Gastrocnemius medialis (tissue), 4 donors: ENCODE measurements around the gene ELOVL4. TPM values are rescaled to one million over a fixed set of nuclear protein-coding genes. Genes with fewer than 3 reads are reported as not detected.

Source experiments
- ATAC-seq, 2 donors: fragments of 150-250 bp; one replicate each; pipeline ENCODE4 v1.9.1; 2016
- DNase-seq, 2 donors: peaks; one replicate each; pipeline ENCODE4 v3.0.0-alpha.2; 2019
- H3K27ac ChIP-seq, 4 donors: fragments of 200-600 bp; sonication (generic); 1 replicate in 1 of 4; 2 replicates in 3 of 4; pipeline ENCODE4 v1.5.1; 2016 to 2018; ENCODE audit warnings: mild to moderate bottlenecking in 2 of 4, moderate library complexity in 1 of 4
- H3K27me3 ChIP-seq, 3 donors: fragments of 200-600 bp; sonication (generic) in 2 of 3; 1 replicate in 1 of 3; 2 replicates in 2 of 3; pipeline versions ENCODE4 v1.5.1 to v1.6.0; 2016 to 2019; ENCODE audit warnings: mild to moderate bottlenecking in 1 of 3, moderate library complexity in 1 of 3
- H3K36me3 ChIP-seq, 2 donors: fragments of 200-600 bp; sonication (generic) in 1 of 2; one replicate each; pipeline ENCODE4 v1.5.1; 2017 to 2018
- H3K4me1 ChIP-seq, 2 donors: fragments of 200-600 bp; sonication (generic) in 1 of 2; one replicate each; pipeline ENCODE4 v1.5.1; 2016 to 2017; ENCODE audit warnings: mild to moderate bottlenecking in 2 of 2
- H3K4me3 ChIP-seq, 4 donors: fragments of 200-600 bp; sonication (generic) in 3 of 4; 1 replicate in 1 of 4; 2 replicates in 3 of 4; pipeline ENCODE4 v1.5.1; 2016 to 2019; ENCODE audit warnings: mild to moderate bottlenecking in 2 of 4
- H3K9me3 ChIP-seq, 3 donors: fragments of 200-600 bp; sonication (generic) in 2 of 3; 1 replicate in 1 of 3; 2 replicates in 2 of 3; pipeline ENCODE4 v1.5.1; 2016 to 2019
- POLR2A ChIP-seq, 2 donors: fragments of 450-650 bp; IDR thresholded peaks; one replicate each; pipeline ENCODE4 v1.6.1; 2017; ENCODE audit warnings: antibody characterized with exemption in 2 of 2, mild to moderate bottlenecking in 2 of 2, moderate library complexity in 2 of 2
- in situ Hi-C, 4 donors: fragments of 200-750 bp; cut with MboI; loops; one replicate each; pipeline versions ENCODE4 v1.15.0 to v1.8.0; 2017; ENCODE audit warnings: low sequenced_read_pairs in 4 of 4
- intact Hi-C: fragments of 100-400 bp; cut with DNase I; formaldehyde crosslinking; loops from one replicate; pipeline ENCODE4 v1.15.1; 2023; ENCODE audit warnings: low total_unique reads
- total RNA-seq, 4 donors: library from RNA; depleted of rRNA; stranded (reverse); fragments of >200 nt; gene quantifications; one replicate each; pipeline versions ENCODE4 v1.1.0 to v1.2.3, GENCODE V29; 2016
- TF ChIP-seq, protein P1 (sequence below), 5 experiments: fragments of 450-650 bp in 3 of 5; fragments of 200-600 bp in 2 of 5; sonication (generic) in 2 of 5; IDR thresholded peaks in 4 of 5; conservative IDR thresholded peaks in 1 of 5; 1 replicate in 4 of 5; 2 replicates in 1 of 5; pipeline ENCODE4 v1.5.1; 2016 to 2019; ENCODE audit warnings: antibody characterized with exemption in 5 of 5, mild to moderate bottlenecking in 3 of 5, moderate library complexity in 3 of 5

Gene ELOVL4
- total RNA-seq, 4 donors from 2014 or later = 0.15 TPM; not detected in 3

DNA sequence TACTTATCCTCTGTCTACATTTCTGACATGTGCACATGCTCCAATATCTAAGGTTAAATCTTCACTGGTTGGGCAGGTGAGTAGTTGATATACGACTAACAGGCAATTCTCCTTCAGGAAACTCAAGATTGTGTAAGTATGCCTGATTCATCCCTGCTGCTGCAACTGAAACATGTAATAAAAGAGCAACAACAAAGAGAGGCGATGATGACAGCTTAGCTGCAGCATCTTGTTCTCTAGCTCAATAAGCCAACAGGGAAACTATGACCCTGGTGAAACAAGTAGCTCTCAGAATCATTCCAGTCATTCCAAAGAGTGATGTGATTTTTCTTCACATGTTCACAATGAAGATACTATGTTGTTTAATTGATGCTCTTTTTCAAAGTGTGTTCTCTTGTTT is 74.4 kb downstream of the ELOVL4 start:
- no peak for TF ChIP-seq POLR2A (IDR thresholded peaks at IDR 0.05)
- TF ChIP-seq, protein P1, sequence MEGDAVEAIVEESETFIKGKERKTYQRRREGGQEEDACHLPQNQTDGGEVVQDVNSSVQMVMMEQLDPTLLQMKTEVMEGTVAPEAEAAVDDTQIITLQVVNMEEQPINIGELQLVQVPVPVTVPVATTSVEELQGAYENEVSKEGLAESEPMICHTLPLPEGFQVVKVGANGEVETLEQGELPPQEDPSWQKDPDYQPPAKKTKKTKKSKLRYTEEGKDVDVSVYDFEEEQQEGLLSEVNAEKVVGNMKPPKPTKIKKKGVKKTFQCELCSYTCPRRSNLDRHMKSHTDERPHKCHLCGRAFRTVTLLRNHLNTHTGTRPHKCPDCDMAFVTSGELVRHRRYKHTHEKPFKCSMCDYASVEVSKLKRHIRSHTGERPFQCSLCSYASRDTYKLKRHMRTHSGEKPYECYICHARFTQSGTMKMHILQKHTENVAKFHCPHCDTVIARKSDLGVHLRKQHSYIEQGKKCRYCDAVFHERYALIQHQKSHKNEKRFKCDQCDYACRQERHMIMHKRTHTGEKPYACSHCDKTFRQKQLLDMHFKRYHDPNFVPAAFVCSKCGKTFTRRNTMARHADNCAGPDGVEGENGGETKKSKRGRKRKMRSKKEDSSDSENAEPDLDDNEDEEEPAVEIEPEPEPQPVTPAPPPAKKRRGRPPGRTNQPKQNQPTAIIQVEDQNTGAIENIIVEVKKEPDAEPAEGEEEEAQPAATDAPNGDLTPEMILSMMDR (IDR thresholded peaks at IDR 0.05 in 4 of 5, conservative IDR thresholded peaks at IDR 0.05 in 1 of 5) = no peak
- in situ Hi-C loops (no loop called here), intact Hi-C loops (no loop called here)
- DNase-seq (no peak), ATAC-seq (no peak)
- Histone ChIP-seq H3K9me3 (no peaks in the 10 kb centered on the region), H3K27ac (no peak overlapping the region), H3K4me1 (peaks cover 2 to 4% of the 10 kb centered on the region in 2 donors), H3K27me3 (no peaks in the 10 kb centered on the region), H3K36me3 (no peaks in the 10 kb centered on the region), H3K4me3 (no peak overlapping the region)

DNA sequence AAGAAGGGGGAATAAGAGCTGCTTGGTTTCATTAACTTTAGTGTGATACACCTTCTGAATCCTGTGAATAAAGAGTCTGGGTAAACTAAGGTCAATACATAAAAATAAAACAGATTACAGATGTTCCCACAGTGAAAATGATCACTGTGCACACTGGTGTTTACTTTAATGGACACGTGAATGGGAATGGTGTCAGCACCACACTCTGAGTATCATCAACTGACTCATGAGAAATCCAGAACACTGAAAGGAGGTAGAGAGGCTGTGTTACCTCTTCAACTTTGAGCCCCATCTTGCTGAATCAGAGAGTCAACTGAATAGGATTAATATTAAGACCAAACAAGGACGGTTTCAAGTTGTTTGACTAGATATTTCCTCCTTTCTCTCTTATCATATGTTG is 75.0 kb downstream of the ELOVL4 start:
- intact Hi-C loops (no loop called here), in situ Hi-C loops (no loop called here)
- H3K4me3 ChIP-seq = no peak overlapping the region
- H3K36me3 ChIP-seq = no peaks in the 10 kb centered on the region
- H3K27me3 ChIP-seq = no peaks in the 10 kb centered on the region
- TF ChIP-seq, protein P1 (IDR thresholded peaks at IDR 0.05 in 4 of 5, conservative IDR thresholded peaks at IDR 0.05 in 1 of 5) = no peak
- TF ChIP-seq POLR2A (IDR thresholded peaks at IDR 0.05) = no peak
- peaks cover 3 to 4% of the 10 kb centered on the region in 2 donors for H3K4me1 ChIP-seq
- ATAC-seq (no peak), DNase-seq (no peak)
- H3K9me3 ChIP-seq = no peaks in the 10 kb centered on the region
- H3K27ac ChIP-seq = no peak overlapping the region

DNA sequence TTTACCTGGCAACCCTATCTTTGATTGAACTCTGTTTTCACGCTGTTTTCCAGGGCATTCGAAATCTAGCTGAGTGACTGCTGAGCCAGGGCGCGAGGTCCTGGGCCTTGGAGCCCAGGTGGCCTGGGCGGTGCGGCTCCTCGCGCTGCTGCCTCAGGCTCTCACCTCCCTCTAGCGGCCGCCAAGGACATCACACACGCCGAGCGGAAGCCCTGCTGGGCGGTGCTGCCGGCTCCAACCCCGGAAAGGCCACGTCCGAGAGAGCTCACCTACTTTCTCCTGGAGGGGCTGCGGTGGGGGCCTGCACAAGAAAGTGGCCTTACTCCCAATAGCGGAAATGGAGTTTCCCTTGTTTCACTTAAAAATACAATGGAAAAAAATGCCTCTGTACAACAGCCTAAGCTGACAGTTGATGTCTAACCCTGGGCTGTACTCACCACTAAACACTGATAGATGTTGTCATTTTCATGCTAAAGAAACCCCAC is 77.7 kb downstream of the ELOVL4 start:
- peaks cover 3 to 4% of the 10 kb centered on the region in 2 donors for H3K4me1 ChIP-seq
- DNase-seq = peak; percentile 31 to 43
- H3K4me3 ChIP-seq = peak overlapping the region in 3 of 4 donors; percentile 14 to 39 (median 37)
- H3K36me3 ChIP-seq = no peaks in the 10 kb centered on the region
- peak; percentile 75 to 78 for ATAC-seq
- no peak overlapping the region for H3K27ac ChIP-seq
- H3K27me3 ChIP-seq = no peaks in the 10 kb centered on the region
- TF ChIP-seq, protein P1 (IDR thresholded peaks at IDR 0.05 in 4 of 5, conservative IDR thresholded peaks at IDR 0.05 in 1 of 5) = peak; percentile 52 to 93 (median 74)
- TF ChIP-seq POLR2A (IDR thresholded peaks at IDR 0.05) = no peak
- H3K9me3 ChIP-seq = no peaks in the 10 kb centered on the region
- intact Hi-C loops = no loop called here
- in situ Hi-C loops = no loop called here

DNA sequence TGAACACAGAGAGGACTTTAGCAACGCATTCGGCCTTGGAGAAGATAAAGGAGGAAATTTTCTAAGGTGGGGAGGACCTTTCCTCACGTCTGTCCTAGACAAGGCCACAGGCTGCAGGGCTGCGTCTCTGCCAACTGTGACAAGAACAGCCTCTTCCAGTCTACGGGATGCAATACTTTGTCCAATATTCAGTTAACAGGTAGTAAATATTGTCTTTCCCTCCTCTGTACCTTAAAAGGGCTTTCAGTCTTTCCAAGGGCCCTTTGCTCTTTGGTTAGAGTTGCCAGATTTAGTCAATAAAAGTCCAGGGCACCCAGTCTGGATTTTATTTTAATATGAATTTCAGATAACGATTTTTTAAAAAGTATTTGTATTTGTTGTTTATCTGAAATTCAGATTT is 78.2 kb downstream of the ELOVL4 start:
- DNase-seq = no peak
- intact Hi-C loops = no loop called here
- ATAC-seq = no peak
- Histone ChIP-seq H3K27ac (no peak overlapping the region), H3K4me1 (peaks cover 3 to 4% of the 10 kb centered on the region in 2 donors), H3K9me3 (no peaks in the 10 kb centered on the region), H3K36me3 (no peaks in the 10 kb centered on the region), H3K4me3 (no peak overlapping the region), H3K27me3 (no peaks in the 10 kb centered on the region)
- no peak for TF ChIP-seq POLR2A (IDR thresholded peaks at IDR 0.05)
- TF ChIP-seq, protein P1 (IDR thresholded peaks at IDR 0.05 in 4 of 5, conservative IDR thresholded peaks at IDR 0.05 in 1 of 5) = no peak
- in situ Hi-C loops = no loop called here
